HG03378 (cell line): ENCODE data around the gene PRMT1.

ENCODE experiments used
- ATAC-seq: cut with Tn5 transposase; IDR thresholded peaks from one replicate; pipeline ENCODE4 v1.9.1; 2021; ENCODE audit warnings: mild to moderate bottlenecking, moderate library complexity; ENCODE audit not compliant: unreplicated experiment

The PRMT1 gene

DNA sequence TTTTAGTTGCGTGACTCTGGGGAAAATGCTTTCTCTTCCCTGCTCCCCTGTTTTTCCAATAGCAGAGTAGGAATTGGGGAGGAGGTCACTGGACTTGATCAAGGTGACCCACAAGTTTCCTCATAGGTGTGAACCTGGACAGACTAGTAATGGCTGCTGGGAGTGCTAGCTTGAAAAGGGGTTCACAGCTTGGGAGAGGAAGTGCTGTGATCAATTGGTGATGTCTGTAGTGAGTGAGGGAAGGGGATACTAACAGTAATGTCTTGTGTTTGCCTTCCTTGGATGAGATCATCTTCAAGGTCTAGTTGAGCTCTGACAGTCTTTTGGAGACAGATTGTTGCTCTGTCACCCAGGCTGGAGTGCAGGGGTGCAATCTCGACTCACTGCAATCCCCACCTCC, 9.6 kb upstream of the PRMT1 start:
- ATAC-seq, result no peak

DNA sequence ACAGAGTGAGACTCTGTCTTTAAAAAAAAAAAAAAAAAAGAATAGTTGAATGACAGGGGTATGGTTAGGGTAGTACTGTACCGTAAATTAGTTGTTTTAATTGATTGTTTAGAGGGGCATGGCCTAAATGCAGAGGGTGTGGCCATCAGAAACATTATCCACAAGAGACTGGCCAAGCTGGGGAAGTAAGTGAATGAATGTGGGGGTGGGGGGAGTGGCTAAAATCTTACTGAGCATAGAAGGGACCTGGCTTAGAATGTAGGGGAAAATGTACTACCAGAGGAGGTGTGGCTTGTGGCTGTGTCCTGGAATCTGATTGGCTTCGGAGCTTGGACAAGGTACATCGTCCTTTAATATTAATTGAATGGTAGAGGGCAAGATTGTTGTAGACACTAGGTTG, 7.6 kb upstream of the PRMT1 start:
- ATAC-seq, result no peak

DNA sequence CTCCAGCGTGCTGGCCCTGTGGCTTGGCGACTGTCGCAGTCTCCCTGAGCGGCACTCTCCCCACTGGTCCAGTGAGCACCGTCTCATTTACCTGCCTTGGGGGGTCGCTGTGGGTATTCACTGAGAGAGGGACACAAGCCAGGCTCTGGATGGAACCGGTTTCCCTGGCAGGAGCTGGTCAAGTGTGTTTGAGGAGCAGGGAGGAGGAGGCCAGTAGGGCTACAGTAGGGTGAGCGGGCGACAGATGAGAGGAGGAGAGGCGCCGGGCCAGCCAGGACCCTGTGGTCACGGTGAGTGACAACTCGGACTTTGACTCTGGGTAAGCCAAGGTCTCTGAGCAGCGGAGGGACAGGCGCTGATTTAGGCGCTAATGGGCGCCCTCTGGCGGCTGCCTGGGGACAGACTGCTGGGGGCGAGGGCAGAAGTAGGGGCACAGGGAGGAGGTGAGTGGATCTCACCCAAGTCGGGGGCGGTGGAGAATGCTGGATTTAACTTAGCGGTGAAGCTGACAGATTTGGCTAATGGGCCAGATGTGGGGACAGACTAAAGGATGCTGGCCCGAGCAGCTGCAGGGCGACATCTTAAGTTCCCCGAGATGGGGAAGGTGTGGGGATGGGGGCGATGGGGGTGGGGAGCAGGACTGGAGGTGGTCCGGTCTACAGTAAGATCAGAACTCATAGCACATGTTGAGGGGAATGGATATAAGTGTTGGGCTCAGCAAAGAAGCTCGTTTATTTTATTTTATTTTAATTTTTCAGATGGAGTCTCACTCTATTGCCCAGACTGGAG, 4.7 kb upstream of the PRMT1 start:
- no peak for ATAC-seq

GRCh38 chr19:49676136-49676783, 811 bp upstream of the PRMT1 start:
- ATAC-seq, result peak; percentile 54

GRCh38 chr19:49676784-49677230, 264 bp upstream of the PRMT1 start:
- no peak for ATAC-seq

GRCh38 chr19:49677901-49678674, 1.0 kb downstream of the PRMT1 start:
- no peak for ATAC-seq

GRCh38 chr19:49678985-49679770, 2.1 kb downstream of the PRMT1 start:
- ATAC-seq, result no peak

GRCh38 chr19:49679771-49680413, 2.8 kb downstream of the PRMT1 start:
- no peak for ATAC-seq

- ATAC-seq, result no peak
These were observed 3.6 kb downstream of the PRMT1 start for GRCh38 chr19:49680421-49681351.

DNA sequence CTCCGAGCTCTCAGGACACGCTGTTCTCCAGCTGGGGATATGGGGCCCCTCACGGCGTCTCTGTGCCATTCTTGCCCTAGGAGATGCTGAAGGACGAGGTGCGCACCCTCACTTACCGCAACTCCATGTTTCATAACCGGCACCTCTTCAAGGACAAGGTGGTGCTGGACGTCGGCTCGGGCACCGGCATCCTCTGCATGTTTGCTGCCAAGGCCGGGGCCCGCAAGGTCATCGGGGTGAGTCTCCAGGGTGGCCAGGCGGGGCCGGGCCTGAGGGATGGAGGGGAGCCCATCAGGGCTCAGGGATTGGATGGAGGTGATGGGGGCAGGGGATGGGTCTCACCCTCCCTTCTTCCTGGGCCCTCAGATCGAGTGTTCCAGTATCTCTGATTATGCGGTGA, 4.8 kb downstream of the PRMT1 start:
- no peak for ATAC-seq

DNA sequence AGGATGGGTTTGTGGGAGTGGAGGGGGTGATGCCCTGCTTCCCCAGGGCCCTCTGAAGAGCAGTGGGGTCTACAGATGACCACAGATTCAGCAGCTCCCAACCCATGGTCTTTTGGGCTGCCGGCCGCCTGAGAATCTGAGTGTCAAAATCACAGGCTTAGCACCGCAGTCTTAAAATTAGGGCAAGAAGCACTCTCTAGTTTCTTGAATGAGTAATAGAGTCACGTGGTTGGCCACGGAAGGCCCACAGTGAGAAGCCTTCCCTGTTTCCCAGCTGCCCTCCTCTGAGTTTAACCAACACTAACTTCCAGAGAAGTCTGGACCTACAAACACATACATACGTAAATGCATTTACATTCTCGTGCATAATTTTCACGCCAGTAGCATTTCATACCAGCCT, 5.2 kb downstream of the PRMT1 start:
- ATAC-seq, result no peak

DNA sequence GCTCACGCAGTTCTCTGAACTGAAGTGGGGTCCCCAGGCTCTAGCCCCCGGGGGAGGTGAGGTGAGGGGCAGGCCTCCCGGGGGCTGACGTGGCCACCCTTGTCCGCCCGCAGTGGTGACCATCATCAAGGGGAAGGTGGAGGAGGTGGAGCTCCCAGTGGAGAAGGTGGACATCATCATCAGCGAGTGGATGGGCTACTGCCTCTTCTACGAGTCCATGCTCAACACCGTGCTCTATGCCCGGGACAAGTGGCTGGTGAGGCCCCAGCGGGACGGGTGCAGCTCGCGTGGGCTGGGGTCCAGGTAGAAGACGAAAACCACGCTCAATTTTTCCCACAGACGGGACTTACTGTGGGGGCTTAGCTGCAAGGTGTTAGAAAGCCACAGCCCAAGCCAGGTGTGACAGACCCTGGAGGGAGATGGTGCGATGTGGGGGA, 6.8 kb downstream of the PRMT1 start:
- ATAC-seq, result no peak

- ATAC-seq, result no peak
These were observed 7.3 kb downstream of the PRMT1 start for GRCh38 chr19:49684251-49684982.

DNA sequence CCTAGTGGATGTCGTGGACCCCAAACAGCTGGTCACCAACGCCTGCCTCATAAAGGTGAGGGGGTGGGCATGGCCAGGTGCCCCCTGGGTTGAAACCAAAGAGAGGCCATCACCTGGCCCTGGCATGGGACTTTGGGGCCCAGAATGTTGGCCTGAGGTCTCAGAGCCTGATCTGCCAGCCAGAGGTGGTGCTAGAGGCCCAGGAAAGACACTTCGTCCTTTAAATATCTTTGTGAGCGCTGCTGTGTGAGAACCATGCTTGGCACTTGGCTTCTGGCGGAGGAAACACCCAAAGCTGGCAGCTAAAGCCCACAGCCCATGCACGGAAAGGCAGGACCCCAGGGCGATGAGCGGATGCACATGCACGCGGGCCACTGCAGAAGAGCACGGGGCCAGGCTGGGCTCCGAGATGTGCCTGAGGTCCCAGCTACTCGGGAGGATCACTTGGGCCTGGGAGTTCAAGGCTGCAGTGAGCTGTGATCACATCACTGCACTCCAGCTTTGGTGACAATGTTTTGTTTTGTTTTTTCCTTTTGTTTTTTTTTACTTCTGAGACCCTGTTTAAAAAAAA, 8.0 kb downstream of the PRMT1 start:
- no peak for ATAC-seq

DNA sequence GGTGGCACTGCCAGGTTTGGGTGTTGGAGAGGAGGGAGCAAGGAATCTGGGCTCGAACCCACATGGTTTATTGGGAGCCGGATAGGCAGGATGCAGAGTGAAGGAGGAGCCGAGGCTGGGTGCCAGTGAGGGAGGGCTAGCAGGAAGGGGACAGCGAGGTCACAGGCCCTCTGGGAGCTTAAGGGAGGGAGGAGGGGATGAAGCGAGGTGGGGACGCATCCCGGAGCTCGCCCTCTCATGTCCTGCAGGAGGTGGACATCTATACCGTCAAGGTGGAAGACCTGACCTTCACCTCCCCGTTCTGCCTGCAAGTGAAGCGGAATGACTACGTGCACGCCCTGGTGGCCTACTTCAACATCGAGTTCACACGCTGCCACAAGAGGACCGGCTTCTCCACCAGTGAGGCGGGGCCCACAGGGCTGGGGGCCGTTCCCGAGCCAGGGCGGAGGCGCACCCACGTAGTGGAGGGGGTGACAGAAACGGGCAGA, 8.8 kb downstream of the PRMT1 start:
- ATAC-seq, result no peak

GRCh38 chr19:49686503-49687088, 9.5 kb downstream of the PRMT1 start:
- no peak for ATAC-seq

- ATAC-seq, result no peak
These were observed 10.1 kb downstream of the PRMT1 start for GRCh38 chr19:49687150-49687549.
